ENCODE results near the gene SRSF3. TPM values are rescaled to one million over a fixed set of nuclear protein-coding genes. Genes with fewer than 3 reads are reported as not detected.
"Not testable (repeated sequence)": the region's sequence is repeated elsewhere in the genome, so short reads cannot be mapped to it uniquely, and the experiment has no call there.

The SRSF3 gene
- total RNA-seq, 1 donor from 2014 or later, result 306 TPM

DNA sequence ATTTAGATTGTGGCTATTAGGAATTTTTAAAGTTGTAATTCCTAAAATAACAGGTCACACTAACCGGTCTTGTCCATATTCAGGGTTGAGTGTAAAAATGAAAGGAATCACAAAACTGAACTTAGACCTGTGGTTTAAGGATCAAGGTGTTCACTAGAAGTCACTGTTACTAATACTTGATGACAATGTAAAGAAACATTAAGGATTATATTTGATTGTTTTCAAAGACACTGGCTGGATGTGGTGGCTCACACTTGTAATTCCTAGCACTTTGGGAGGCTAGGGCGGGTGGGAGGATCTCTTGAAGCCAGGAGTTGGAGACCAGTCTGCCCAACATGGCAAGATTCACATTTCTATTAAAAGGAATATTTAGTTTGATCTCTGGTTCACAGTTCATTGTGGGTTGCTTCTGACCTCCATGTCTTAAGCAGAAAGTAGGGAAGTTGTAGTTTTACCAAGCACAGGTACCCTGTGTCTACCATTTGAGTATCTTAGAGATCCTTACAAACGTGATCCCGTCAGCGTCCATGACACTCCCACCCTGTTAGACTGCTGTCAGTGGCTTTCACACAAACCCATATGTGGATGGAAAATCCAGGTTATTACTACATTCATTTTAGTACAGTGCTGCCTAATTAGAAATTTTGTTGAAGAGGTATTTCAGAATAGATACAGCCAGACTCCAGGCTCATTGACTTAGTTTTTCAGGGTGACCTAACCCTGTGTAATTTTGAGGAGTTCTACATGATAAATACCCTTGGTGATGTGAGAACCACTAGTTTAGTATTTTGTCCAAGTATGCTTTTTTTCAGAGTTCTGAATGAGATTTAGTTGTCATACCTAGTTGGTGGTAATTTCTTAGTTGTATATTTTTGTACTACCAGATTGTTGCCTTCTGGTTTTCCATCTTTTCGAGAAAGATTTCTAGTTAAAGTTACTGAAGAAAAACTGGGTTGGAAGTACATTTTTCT is 10.2 kb downstream of the SRSF3 start:
- no peak for DNase-seq (ENCODE audit: low spot score)

DNA sequence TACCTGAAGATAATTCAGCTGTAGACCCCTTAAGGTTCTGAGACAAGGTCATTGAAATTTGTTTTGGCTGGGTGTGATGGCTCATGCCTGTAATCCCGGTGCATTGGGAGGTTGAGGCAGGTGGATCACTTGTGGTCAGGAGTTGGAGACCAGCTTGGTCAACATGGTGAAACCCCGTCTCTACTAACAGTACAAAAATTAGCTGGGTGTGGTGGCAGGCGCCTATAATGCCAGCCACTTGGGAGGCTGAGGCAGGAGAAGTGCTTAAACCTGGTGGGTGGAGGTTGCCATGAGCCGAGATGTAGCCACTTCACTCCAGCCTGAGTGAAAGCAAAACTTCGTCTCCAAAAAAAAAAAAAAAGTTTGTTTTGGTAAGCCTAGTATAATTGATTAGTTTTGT is 11.0 kb downstream of the SRSF3 start:
- DNase-seq (ENCODE audit: low spot score), result no peak

- no peak for DNase-seq (ENCODE audit: low spot score)
Measured at GRCh38 chr6:36605560-36606391, 11.6 kb downstream of the SRSF3 start.

DNA sequence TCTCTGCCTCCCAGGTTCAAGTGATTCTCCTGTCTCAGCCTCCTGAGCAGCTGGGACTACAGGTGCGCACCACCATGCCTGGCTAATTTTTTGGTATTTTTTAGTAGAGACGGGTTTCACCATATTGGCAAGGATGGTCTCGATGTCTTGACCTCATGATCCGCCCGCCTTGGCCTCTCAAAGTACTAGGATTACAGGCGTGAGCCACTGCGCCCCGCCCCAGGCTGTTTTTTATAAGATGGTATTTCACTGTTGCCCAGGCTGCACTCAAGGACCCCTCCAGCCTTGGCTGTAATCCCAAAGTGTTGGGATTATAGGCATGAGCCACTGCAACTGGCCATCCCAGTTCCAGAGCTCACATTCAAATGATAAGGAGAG is 13.1 kb downstream of the SRSF3 start:
- DNase-seq (ENCODE audit: low spot score), result not testable (repeated sequence)

DNA sequence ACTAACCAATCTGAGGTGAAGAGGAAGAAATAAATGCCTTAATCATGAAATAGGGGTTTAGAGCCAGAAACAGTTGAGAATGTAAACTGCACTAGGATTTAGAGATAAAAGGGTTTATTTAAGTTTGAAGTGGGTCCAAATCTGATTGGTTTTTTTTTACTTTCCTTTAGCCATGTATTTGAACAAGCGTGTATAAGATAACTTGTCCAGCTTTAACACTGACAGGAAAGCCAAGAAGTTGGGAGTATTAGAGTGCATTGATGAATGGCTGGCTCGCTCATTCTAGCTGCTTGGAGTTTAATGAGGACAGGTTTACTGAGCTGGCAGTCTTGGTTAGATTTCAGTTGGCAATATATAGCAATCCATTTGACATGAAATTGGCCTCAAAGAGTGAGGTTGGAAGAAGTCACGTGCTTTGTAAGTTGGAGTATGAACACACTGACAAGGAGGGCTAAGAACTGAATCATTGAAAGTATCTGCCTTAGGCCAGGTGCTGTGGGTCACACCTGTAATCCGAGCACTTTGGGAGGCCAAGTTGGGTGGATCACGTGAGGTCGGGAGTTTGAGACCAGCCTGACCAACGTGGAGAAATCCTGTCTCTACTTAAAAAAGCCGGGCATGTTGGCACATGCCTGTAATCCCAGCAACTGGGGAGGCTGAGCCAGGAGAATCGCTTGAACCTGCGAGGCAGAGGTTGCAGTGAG is 13.7 kb downstream of the SRSF3 start:
- no peak for DNase-seq (ENCODE audit: low spot score)

GRCh38 chr6:36608788-36609563 is 14.8 kb downstream of the SRSF3 start:
- no peak for DNase-seq (ENCODE audit: low spot score)

DNA sequence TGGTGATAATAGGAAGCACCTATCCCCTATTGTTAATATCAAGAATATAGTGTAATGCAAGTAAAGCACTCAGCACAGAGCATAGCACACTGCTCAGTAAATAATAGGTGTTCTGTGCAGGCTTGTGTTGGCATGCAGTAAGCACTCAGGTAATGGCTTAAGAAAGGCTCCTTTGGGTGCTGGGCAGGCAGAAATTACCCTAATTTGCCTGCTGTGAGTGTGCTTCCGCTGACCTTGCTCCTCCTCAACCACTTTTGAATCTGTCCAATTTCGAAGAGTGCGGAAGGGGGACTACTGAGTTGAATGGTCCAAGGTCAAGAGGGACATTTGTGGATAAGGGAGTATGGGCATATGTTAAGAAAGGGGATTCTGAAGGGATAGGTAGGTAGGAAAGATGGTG is 15.4 kb downstream of the SRSF3 start:
- DNase-seq (ENCODE audit: low spot score), result no peak

GRCh38 chr6:36610041-36610955 is 16.1 kb downstream of the SRSF3 start:
- no peak for DNase-seq (ENCODE audit: low spot score)

- no peak for DNase-seq (ENCODE audit: low spot score)
Measured at GRCh38 chr6:36610956-36611336, 16.8 kb downstream of the SRSF3 start.

DNA sequence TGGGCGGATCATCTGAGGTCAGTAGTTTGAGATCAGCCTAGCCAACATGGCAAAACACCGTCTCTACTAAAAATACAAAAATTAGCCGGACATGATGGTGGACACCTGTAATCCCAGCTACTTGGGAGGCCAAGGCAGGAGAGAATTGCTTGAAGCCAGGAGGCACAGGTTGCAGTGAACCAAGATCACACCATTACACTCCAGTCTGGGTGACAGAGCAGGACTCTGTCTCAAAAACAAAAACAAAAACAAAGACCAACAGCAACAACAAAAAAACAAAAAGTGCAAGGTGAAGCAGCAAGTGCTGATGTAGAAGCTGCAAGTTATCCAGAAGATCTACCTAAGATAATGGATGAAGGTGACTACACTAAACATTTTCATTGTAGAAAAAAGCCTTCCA is 17.5 kb downstream of the SRSF3 start:
- DNase-seq (ENCODE audit: low spot score), result not testable (repeated sequence)

DNA sequence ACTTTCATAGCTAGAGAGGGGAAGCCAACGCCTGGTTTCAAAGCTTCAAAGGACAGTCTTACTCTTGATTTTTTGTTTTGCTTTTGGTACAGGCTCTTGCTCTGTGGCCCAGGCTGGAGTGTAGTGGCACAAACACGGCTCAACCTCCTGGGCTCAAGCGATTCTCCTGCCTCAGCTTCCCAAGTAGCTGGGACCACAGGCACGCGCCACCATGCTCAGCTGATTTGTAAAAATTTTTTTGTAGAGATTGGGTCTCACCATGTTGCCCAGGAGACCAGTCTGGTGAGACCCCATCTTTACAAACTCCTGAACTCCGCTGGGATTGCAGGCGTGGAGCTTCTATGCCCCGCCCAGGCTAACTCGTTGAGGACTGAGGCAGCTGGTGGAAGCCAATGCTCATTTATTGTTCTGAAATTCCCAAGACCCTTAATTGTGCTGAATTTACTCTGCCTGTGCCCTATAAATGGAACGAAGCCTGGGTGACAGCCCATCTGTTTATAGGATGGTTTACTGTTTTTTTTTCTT is 18.0 kb downstream of the SRSF3 start:
- DNase-seq (ENCODE audit: low spot score), result no peak

GRCh38 chr6:36613200-36613995 is 19.2 kb downstream of the SRSF3 start:
- DNase-seq (ENCODE audit: low spot score), result no peak

DNA sequence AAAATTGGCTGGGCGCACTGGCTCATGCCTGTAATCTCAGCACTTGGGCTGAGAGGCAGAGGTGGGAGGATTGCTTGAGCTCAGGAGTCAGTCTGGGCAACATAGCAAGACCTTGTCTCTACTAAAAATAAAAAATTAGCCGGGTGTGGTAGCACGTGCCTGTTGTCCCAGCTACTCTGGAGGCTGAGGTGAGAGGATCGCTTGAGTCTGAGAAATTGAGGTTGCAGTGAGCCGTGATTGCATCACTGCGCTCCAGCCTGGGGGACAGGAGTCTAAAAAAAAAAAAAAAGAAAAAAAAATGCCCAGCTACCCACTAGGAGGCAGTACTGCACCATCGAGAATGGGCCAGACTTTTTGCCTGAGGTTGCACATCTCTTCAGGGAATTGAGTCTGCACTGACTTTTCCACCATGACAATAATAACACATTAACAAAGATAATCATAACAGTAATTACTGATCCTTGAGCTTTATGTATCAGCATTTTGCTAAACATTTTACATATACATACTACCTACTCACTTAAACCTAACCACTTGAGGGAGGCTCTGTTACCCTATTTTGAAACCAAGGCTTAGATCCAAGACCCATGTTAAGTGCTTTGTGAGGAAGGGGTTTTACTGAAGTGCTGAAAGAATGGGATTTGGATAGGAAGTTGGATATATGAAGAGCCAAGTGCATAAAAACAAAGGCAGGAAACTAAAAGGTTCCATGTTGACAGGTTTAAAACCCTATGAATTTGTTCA is 21.0 kb downstream of the SRSF3 start:
- DNase-seq (ENCODE audit: low spot score), result no peak

GRCh38 chr6:36616893-36617521 is 22.8 kb downstream of the SRSF3 start:
- DNase-seq (ENCODE audit: low spot score), result peak; percentile 77

GRCh38 chr6:36618366-36619355 is 24.5 kb downstream of the SRSF3 start:
- no peak for DNase-seq (ENCODE audit: low spot score)

- no peak for DNase-seq (ENCODE audit: low spot score)
Measured at GRCh38 chr6:36621371-36621855, 27.3 kb downstream of the SRSF3 start.

Data from ureter (tissue), 1 donor.